OCI-LY7 (cell line): Measurements from ENCODE around the gene VSIG10L2. TPM values are rescaled to one million over a fixed set of nuclear protein-coding genes. Genes with fewer than 3 reads are reported as not detected.

Source experiments
- BruUV-seq: library from RNA; stranded (reverse); fragments of 400-500 nt; replicated peaks from 2 replicates; lab custom pipeline; 2021; lab: Mats Ljungman, UMichigan
- CTCF ChIA-PET: fragments of 300-600 bp; sonication (Branson Sonifier 250); formaldehyde crosslinking; loops from one replicate; lab custom pipeline; 2022; ENCODE audit warnings: antibody characterized with exemption; ENCODE audit not compliant: unreplicated experiment; lab: Charles Lee
- POLR2A ChIA-PET: fragments of 300-600 bp; sonication (Branson Sonifier 250); formaldehyde crosslinking; loops from one replicate; lab custom pipeline; 2022; ENCODE audit warnings: antibody characterized with exemption; lab: Charles Lee
- DNase-seq: peaks from one replicate; pipeline ENCODE4 v3.0.0-alpha.2; 2015; ENCODE audit warnings: low spot score
- H2AFZ ChIP-seq: fragments of 200-600 bp; sonication (generic), shearing (Covaris generic); 2 replicates; pipeline ENCODE4 v1.6.1; 2014; ENCODE audit warnings: mild to moderate bottlenecking, antibody characterized with exemption, low read length, moderate library complexity
- H3K27ac ChIP-seq: fragments of 200-600 bp; sonication (generic); 2 replicates; pipeline ENCODE4 v1.5.1; 2014; ENCODE audit warnings: mixed run types, low read depth, mild to moderate bottlenecking, moderate library complexity, low read length, inconsistent platforms; ENCODE audit not compliant: poor library complexity, severe bottlenecking
- H3K36me3 ChIP-seq: fragments of 200-600 bp; sonication (generic); 2 replicates; pipeline ENCODE4 v1.6.1; 2014; ENCODE audit warnings: mild to moderate bottlenecking, antibody characterized with exemption, low read length, moderate library complexity, mixed read lengths; ENCODE audit not compliant: insufficient read depth
- H3K4me1 ChIP-seq: fragments of 200-600 bp; sonication (generic); 2 replicates; pipeline ENCODE4 v1.5.1; 2014; ENCODE audit warnings: mild to moderate bottlenecking, low read length; ENCODE audit not compliant: insufficient read depth, poor library complexity, severe bottlenecking
- H3K4me2 ChIP-seq: fragments of 200-600 bp; sonication (generic); 2 replicates; pipeline ENCODE4 v1.6.1; 2014; ENCODE audit warnings: mild to moderate bottlenecking, low read length
- H3K4me3 ChIP-seq: fragments of 200-600 bp; sonication (generic); 2 replicates; pipeline ENCODE4 v1.5.1; 2014; ENCODE audit warnings: mild to moderate bottlenecking, low read depth, low read length; ENCODE audit not compliant: poor library complexity, severe bottlenecking
- H3K79me2 ChIP-seq: fragments of 200-600 bp; sonication (generic); 2 replicates; pipeline ENCODE4 v1.6.1; 2016; ENCODE audit warnings: low read depth, mild to moderate bottlenecking, low read length, moderate library complexity, mixed read lengths; ENCODE audit not compliant: insufficient read depth
- H3K9me2 ChIP-seq: fragments of 200-600 bp; sonication (generic); 2 replicates; pipeline ENCODE4 v1.6.1; 2016; ENCODE audit warnings: mild to moderate bottlenecking, low read length, mixed read lengths; ENCODE audit not compliant: insufficient read depth
- H3K9me3 ChIP-seq: fragments of 200-600 bp; sonication (generic); 2 replicates; pipeline ENCODE4 v1.6.1; 2014; ENCODE audit warnings: mild to moderate bottlenecking, mixed run types, low read length, mixed read lengths
- H4K20me1 ChIP-seq: fragments of 200-600 bp; sonication (generic); 2 replicates; pipeline ENCODE4 v1.6.1; 2014; ENCODE audit warnings: mild to moderate bottlenecking, antibody characterized with exemption, low read length, moderate library complexity, mixed read lengths; ENCODE audit not compliant: insufficient read depth
- EZH2phosphoT487 ChIP-seq: fragments of 200-600 bp; sonication (generic); IDR thresholded peaks from 2 replicates; pipeline ENCODE4 v1.6.1; 2018; ENCODE audit warnings: low read depth, borderline replicate concordance, mild to moderate bottlenecking, mixed run types, antibody characterized with exemption, low read length, moderate library complexity, mixed read lengths
- intact Hi-C: fragments of 100-400 bp; cut with micrococcal nuclease; formaldehyde crosslinking; loops from one replicate; pipeline ENCODE4 v1.10.0; 2022; ENCODE audit not compliant: unreplicated experiment
- total RNA-seq, 2 experiments: library from RNA; depleted of rRNA in 1 of 2; stranded (reverse); fragments of >200 nt in 1 of 2; shearing (Covaris generic) in 1 of 2; gene quantifications; 2 replicates each; pipeline ENCODE4 v1.2.3, GENCODE V29; 2014 to 2022
- TF ChIP-seq, protein P1 (sequence below): fragments of 200-600 bp; sonication (generic); conservative IDR thresholded peaks from 2 replicates; pipeline ENCODE4 v1.5.1; 2014; ENCODE audit warnings: mild to moderate bottlenecking, antibody characterized with exemption, low read length, moderate library complexity, mixed read lengths

Gene VSIG10L2
- total RNA-seq, 2 experiments from 2014 or later = not detected

DNA sequence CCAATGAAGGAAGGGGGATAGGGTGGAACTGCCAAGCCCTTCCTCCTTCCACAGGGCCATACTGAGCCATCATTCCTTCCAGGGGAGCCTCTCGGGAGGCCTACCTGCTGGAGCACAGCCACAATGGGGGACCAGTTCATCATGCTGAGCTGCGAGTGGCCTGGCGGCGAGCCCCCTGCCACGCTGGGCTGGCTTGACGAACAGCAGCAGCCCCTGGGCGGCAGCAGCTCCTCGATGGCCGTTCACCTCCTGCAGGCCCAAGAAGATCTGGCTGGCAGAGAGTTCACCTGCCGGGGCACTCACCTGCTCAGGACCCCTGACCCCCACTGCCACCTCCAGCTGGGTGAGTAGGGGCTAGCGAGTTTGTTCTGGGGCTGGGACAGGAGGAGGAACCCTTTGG is 5.9 kb downstream of the VSIG10L2 start:
- Histone ChIP-seq H3K4me3 (no peak overlapping the region), H3K4me2 (no peak overlapping the region), H3K9me2 (no peaks in the 10 kb centered on the region), H3K4me1 (no peaks in the 10 kb centered on the region), H3K79me2 (no peaks in the 10 kb centered on the region), H3K36me3 (no peaks in the 10 kb centered on the region), H3K9me3 (no peaks in the 10 kb centered on the region), H2AFZ (no peak overlapping the region), H4K20me1 (no peaks in the 10 kb centered on the region), H3K27ac (no peak overlapping the region)
- intact Hi-C loops = no loop called here
- DNase-seq = no peak
- CTCF ChIA-PET = no interaction called here
- POLR2A ChIA-PET = no interaction called here
- BruUV-seq = no TSS peak
- TF ChIP-seq EZH2phosphoT487 = no peak
- TF ChIP-seq, protein P1, sequence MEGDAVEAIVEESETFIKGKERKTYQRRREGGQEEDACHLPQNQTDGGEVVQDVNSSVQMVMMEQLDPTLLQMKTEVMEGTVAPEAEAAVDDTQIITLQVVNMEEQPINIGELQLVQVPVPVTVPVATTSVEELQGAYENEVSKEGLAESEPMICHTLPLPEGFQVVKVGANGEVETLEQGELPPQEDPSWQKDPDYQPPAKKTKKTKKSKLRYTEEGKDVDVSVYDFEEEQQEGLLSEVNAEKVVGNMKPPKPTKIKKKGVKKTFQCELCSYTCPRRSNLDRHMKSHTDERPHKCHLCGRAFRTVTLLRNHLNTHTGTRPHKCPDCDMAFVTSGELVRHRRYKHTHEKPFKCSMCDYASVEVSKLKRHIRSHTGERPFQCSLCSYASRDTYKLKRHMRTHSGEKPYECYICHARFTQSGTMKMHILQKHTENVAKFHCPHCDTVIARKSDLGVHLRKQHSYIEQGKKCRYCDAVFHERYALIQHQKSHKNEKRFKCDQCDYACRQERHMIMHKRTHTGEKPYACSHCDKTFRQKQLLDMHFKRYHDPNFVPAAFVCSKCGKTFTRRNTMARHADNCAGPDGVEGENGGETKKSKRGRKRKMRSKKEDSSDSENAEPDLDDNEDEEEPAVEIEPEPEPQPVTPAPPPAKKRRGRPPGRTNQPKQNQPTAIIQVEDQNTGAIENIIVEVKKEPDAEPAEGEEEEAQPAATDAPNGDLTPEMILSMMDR = no peak

DNA sequence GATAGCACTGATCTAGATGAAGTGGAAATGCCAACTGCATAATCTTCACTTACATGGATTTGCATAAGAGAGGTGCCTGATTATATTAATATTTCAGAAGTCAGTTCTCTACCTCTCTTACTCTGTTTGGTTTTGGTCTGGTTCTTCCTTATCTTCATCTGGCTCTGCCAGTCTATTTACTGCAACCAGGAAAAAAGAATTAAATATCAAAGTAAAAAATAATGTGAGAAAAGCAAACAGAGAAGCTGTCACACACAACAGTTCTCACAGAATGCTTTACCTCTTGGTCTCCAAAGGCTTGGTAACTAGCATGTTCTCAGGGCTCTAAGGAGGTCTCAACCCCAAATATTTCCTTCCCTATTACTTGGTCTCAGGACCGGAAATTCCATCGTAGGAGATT is 6.7 kb downstream of the VSIG10L2 start:
- Histone ChIP-seq H3K4me2 (no peak overlapping the region), H3K27ac (no peak overlapping the region), H3K9me3 (no peaks in the 10 kb centered on the region), H4K20me1 (no peaks in the 10 kb centered on the region), H3K4me1 (no peaks in the 10 kb centered on the region), H3K4me3 (no peak overlapping the region), H3K36me3 (no peaks in the 10 kb centered on the region), H2AFZ (no peak overlapping the region), H3K9me2 (no peaks in the 10 kb centered on the region), H3K79me2 (no peaks in the 10 kb centered on the region)
- TF ChIP-seq, protein P1 = no peak
- no peak for TF ChIP-seq EZH2phosphoT487
- ChIA-PET POLR2A (no interaction called here), CTCF (no interaction called here)
- BruUV-seq = no TSS peak
- intact Hi-C loops = no loop called here
- no peak for DNase-seq

DNA sequence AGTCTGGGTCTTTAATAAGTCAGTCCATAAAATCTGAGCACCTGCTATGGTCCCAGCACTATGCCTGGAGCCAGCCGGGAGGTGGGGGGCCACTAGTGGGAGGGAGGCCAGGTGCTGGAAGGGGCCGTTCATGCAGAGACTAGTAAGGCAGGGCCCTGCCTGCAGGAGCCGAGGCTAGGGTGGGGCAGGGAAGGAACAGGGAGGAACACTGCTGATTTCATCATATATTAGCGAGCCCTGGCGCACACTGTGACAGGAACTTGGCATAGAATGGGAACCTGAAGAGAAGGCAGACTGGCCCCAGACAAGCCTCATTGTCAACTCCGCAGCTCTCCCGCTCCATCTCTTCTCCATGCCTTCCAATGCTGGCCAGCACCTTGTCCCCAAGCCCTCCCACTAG is 7.1 kb downstream of the VSIG10L2 start:
- Histone ChIP-seq H3K4me3 (no peak overlapping the region), H3K4me2 (no peak overlapping the region), H2AFZ (no peak overlapping the region), H3K9me2 (no peaks in the 10 kb centered on the region), H3K79me2 (no peaks in the 10 kb centered on the region), H3K36me3 (no peaks in the 10 kb centered on the region), H4K20me1 (no peaks in the 10 kb centered on the region), H3K4me1 (no peaks in the 10 kb centered on the region), H3K9me3 (no peaks in the 10 kb centered on the region), H3K27ac (no peak overlapping the region)
- POLR2A ChIA-PET = no interaction called here
- CTCF ChIA-PET = no interaction called here
- no peak for DNase-seq
- BruUV-seq = no TSS peak
- no peak for TF ChIP-seq EZH2phosphoT487
- TF ChIP-seq, protein P1 = no peak
- intact Hi-C loops = no loop called here
